Duodenal mucosa (tissue), 2 donors: ENCODE measurements around the gene KCNMA1.
"Not testable (repeated sequence)": the region's sequence is repeated elsewhere in the genome, so short reads cannot be mapped to it uniquely, and the experiment has no call there.

ENCODE experiments used
- H3K27ac ChIP-seq: one replicate; pipeline ENCODE4 v1.7.0; 2013; ENCODE audit warnings: low read depth, low read length
- H3K27me3 ChIP-seq, 2 donors: one replicate each; pipeline ENCODE4 v1.7.0; 2013; ENCODE audit warnings: low read length in 2 of 2, control low read depth in 1 of 2; ENCODE audit not compliant: insufficient read depth in 2 of 2, control insufficient read depth in 1 of 2
- H3K36me3 ChIP-seq, 2 donors: one replicate each; pipeline ENCODE4 v1.7.0; 2013; ENCODE audit warnings: low read length in 2 of 2, control low read depth in 1 of 2; ENCODE audit not compliant: insufficient read depth in 2 of 2, control insufficient read depth in 1 of 2
- H3K4me1 ChIP-seq, 2 donors: one replicate each; pipeline ENCODE4 v1.7.0; 2013; ENCODE audit warnings: low read length in 2 of 2, control low read depth in 1 of 2; ENCODE audit not compliant: insufficient read depth in 2 of 2, control insufficient read depth in 1 of 2
- H3K4me3 ChIP-seq, 2 donors: one replicate each; pipeline ENCODE4 v1.7.0; 2013; ENCODE audit warnings: low read length in 2 of 2, low read depth in 1 of 2
- H3K9ac ChIP-seq, 2 donors: one replicate each; pipeline ENCODE4 v1.7.0; 2013; ENCODE audit warnings: low read length in 2 of 2, low read depth in 1 of 2
- H3K9me3 ChIP-seq, 2 donors: one replicate each; pipeline ENCODE4 v1.7.0; 2013; ENCODE audit warnings: low read length in 2 of 2, control low read depth in 1 of 2; ENCODE audit not compliant: control insufficient read depth in 1 of 2

Gene KCNMA1

DNA sequence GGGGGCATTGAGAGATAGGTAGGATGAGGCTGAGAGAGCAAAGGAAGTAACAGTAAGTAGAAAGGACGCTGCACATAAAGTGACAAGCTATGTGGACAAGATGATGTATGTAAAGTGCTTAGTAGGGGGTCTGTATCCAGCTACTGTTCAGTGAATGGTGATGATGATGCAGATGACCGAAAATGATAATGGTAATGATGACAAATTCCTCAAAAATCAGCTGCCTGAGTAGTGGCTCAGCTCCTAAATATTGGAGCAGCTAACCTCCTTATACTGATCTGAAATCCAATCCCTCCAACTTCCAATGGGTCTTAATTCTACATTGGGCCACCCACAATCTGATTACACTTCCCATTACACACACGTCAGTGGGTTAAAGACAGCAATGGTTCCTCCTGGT lies 27.1 kb upstream of the KCNMA1 start:
- Histone ChIP-seq H3K9me3 (no peaks in the 10 kb centered on the region), H3K27me3 (no peaks in the 10 kb centered on the region), H3K4me3 (no peak overlapping the region), H3K9ac (no peak overlapping the region), H3K4me1 (peaks cover 0 to 3% of the 10 kb centered on the region in 2 donors), H3K36me3 (no peaks in the 10 kb centered on the region), H3K27ac (no peak overlapping the region)

GRCh38 chr10:77664008-77664407 lies 26.4 kb upstream of the KCNMA1 start:
- Histone ChIP-seq H3K27ac (no peak overlapping the region), H3K27me3 (no peaks in the 10 kb centered on the region), H3K36me3 (no peaks in the 10 kb centered on the region), H3K9me3 (peaks cover 0 to 3% of the 10 kb centered on the region in 2 donors), H3K4me3 (no peak overlapping the region), H3K9ac (no peak overlapping the region), H3K4me1 (peaks cover 0 to 3% of the 10 kb centered on the region in 2 donors)

DNA sequence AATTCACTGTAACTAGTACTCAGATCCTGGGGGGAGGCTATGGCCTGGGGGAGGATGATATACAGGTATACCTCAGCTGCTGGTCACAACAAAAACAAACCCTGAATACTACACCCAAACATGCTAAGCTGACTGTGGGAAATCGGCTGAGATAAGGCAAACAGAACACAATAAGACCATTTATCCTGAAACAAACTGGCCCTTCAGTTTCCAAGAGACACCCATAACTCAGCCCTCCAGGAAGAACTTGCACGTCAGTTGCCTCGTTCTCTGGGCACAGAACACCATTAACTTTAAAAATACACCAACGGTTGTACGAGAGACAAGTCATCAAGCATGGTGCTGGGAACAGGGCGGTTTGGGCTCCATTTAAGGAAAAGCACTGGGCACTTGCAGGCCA lies 24.1 kb upstream of the KCNMA1 start:
- H3K9me3 ChIP-seq = peaks cover 0 to 10% of the 10 kb centered on the region in 2 donors
- H3K27ac ChIP-seq = no peak overlapping the region
- H3K9ac ChIP-seq = no peak overlapping the region
- H3K4me3 ChIP-seq = no peak overlapping the region
- no peaks in the 10 kb centered on the region for H3K27me3 ChIP-seq
- H3K4me1 ChIP-seq = no peaks in the 10 kb centered on the region
- no peaks in the 10 kb centered on the region for H3K36me3 ChIP-seq

DNA sequence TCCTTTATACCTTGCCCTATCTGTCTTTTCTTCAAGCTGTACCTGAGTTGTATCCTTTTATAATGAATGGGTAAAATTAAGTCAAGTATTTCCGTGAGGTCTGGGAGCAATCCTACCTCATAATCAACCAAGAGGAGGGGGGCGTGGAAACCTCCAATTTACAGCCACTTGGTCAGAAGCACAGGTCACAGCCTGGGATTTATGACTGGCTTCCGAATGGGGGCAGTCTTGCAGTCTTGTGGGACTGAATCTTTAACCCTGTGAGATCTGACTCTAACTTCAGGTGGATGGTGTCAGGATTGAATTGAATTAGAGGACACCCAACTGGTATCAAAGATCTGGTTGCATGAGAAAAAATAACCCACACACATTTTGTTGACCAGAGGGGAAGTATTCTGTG lies 23.5 kb upstream of the KCNMA1 start:
- no peak overlapping the region for H3K27ac ChIP-seq
- no peaks in the 10 kb centered on the region for H3K4me1 ChIP-seq
- H3K36me3 ChIP-seq = no peaks in the 10 kb centered on the region
- H3K9ac ChIP-seq = no peak overlapping the region
- no peaks in the 10 kb centered on the region for H3K27me3 ChIP-seq
- no peak overlapping the region for H3K4me3 ChIP-seq
- peaks cover 0 to 10% of the 10 kb centered on the region in 2 donors for H3K9me3 ChIP-seq

GRCh38 chr10:77659046-77659670 lies 21.6 kb upstream of the KCNMA1 start:
- H3K27me3 ChIP-seq, H3K27ac ChIP-seq, H3K4me1 ChIP-seq, H3K9ac ChIP-seq, H3K4me3 ChIP-seq, H3K36me3 ChIP-seq: not testable (repeated sequence)
- peaks cover 0 to 10% of the 10 kb centered on the region in 2 donors for H3K9me3 ChIP-seq

- Histone ChIP-seq H3K27me3 (no peaks in the 10 kb centered on the region), H3K9me3 (peaks cover 2 to 3% of the 10 kb centered on the region in 2 donors), H3K27ac (no peak overlapping the region), H3K4me3 (no peak overlapping the region), H3K36me3 (no peaks in the 10 kb centered on the region), H3K4me1 (no peaks in the 10 kb centered on the region), H3K9ac (no peak overlapping the region)
These were observed 15.6 kb upstream of the KCNMA1 start for GRCh38 chr10:77653210-77653609.

- H3K36me3 ChIP-seq = no peaks in the 10 kb centered on the region
- H3K27me3 ChIP-seq = no peaks in the 10 kb centered on the region
- no peak overlapping the region for H3K4me3 ChIP-seq
- no peaks in the 10 kb centered on the region for H3K4me1 ChIP-seq
- H3K9me3 ChIP-seq = peaks cover 2 to 3% of the 10 kb centered on the region in 2 donors
- no peak overlapping the region for H3K9ac ChIP-seq
- H3K27ac ChIP-seq = no peak overlapping the region
These were observed 12.0 kb upstream of the KCNMA1 start for GRCh38 chr10:77649333-77650331.

GRCh38 chr10:77648472-77648871 lies 10.9 kb upstream of the KCNMA1 start:
- no peak overlapping the region for H3K27ac ChIP-seq
- H3K9ac ChIP-seq = no peak overlapping the region
- peaks cover 2 to 3% of the 10 kb centered on the region in 2 donors for H3K9me3 ChIP-seq
- no peaks in the 10 kb centered on the region for H3K4me1 ChIP-seq
- no peaks in the 10 kb centered on the region for H3K27me3 ChIP-seq
- H3K36me3 ChIP-seq = no peaks in the 10 kb centered on the region
- no peak overlapping the region for H3K4me3 ChIP-seq

- Histone ChIP-seq H3K27ac (no peak overlapping the region), H3K27me3 (no peaks in the 10 kb centered on the region), H3K36me3 (no peaks in the 10 kb centered on the region), H3K4me3 (no peak overlapping the region), H3K9me3 (no peaks in the 10 kb centered on the region), H3K4me1 (no peaks in the 10 kb centered on the region), H3K9ac (no peak overlapping the region)
These were observed 10.1 kb upstream of the KCNMA1 start for GRCh38 chr10:77647543-77648293.
